ENCODE results near the gene RPS16. TPM values are rescaled to one million over a fixed set of nuclear protein-coding genes. Genes with fewer than 3 reads are reported as not detected.

RPS16 gene
- total and polyA plus RNA-seq, 2 of the 8 experiments (the other 6 are each of a cell fraction or from before 2014, with no cell fraction given) = 2,433 to 7,810 TPM

- DNase-seq (ENCODE audit: low read depth in 1 of 2, low spot score in 2 of 2) (no peak), FAIRE-seq (no peak)
- Histone ChIP-seq H3K27ac (ENCODE audit: low read depth, low read length) (peak overlapping the region; percentile 93), H3K79me2 (ENCODE audit: control insufficient read depth in 1 of 2, insufficient read depth in 2 of 2, low read length in 2 of 2) (peaks cover 6 to 24% of the 10 kb centered on the region in 2 experiments; a peak in 3 of 4 replicates), H4K91ac (replicated peaks; ENCODE audit: insufficient read length, low read length) (no peak overlapping the region), H2BK15ac (ENCODE audit: low read length) (no peak overlapping the region), H3K56ac (replicated peaks; ENCODE audit: insufficient read length, low read depth, low read length) (no peak overlapping the region), H3K4ac (replicated peaks; ENCODE audit: insufficient read length, low read depth, low read length) (no peak overlapping the region), H2AFZ (ENCODE audit: low read length) (no peak overlapping the region), H2BK12ac (ENCODE audit: low read depth, low read length) (peak overlapping the region; percentile 1; the same call in 1 of the 2 replicates), H3K27me3 (replicated peaks in 1 of 4; ENCODE audit: control insufficient read depth in 3 of 4, extremely low read depth in 1 of 4, insufficient read depth in 3 of 4, low read length in 3 of 4) (no peaks in the 10 kb centered on the region), H3K4me3 (ENCODE audit: extremely low read depth in 1 of 4, insufficient read depth in 2 of 4, low read depth in 3 of 4, low read length in 4 of 4) (peak overlapping the region; percentile 89 to 98 (median 95)), H3K23ac (ENCODE audit: insufficient read length) (no peak overlapping the region), H2BK20ac (ENCODE audit: low read length) (no peak overlapping the region), H3K9ac (replicated peaks in 1 of 4; ENCODE audit: extremely low read depth in 1 of 4, low read depth in 3 of 4, low read length in 3 of 4) (peak overlapping the region; percentile 95 to 99 (median 96)), H2BK5ac (ENCODE audit: low read depth, low read length) (peak overlapping the region; percentile 79; the same call in 1 of the 2 replicates), H4K5ac (ENCODE audit: insufficient read length, low read depth, low read length) (no peak overlapping the region), H3K4me2 (ENCODE audit: insufficient read depth in 1 of 2, low read depth in 2 of 2, low read length in 2 of 2) (peak overlapping the region; percentile 88 to 95), H3K9me3 (ENCODE audit: insufficient read depth in 2 of 2, low read depth in 1 of 2, low read length in 1 of 2) (no peaks in the 10 kb centered on the region), H3K36me3 (ENCODE audit: control insufficient read depth in 2 of 4, insufficient read depth in 4 of 4, low read length in 3 of 4) (peaks cover 7 to 41% (median 20%) of the 10 kb centered on the region in 4 experiments), H2BK120ac (replicated peaks; ENCODE audit: low read depth, low read length) (no peak overlapping the region), H3K23me2 (ENCODE audit: low read depth, low read length) (peaks cover 5% of the 10 kb centered on the region), H3K18ac (ENCODE audit: extremely low read depth, low read length) (peak overlapping the region; percentile 85; the same call in 1 of the 2 replicates), H3K79me1 (ENCODE audit: low read depth, low read length) (peaks cover 4% of the 10 kb centered on the region), H3K4me1 (replicated peaks in 1 of 4; ENCODE audit: control insufficient read depth in 3 of 4, insufficient read depth in 4 of 4, low read length in 3 of 4) (peaks cover 0 to 10% (median 4%) of the 10 kb centered on the region in 4 experiments; a peak in 5 of 7 replicates), H2AK5ac (ENCODE audit: low read depth, low read length) (no peak overlapping the region), H4K8ac (ENCODE audit: extremely low read depth, insufficient read depth, low read length) (peak overlapping the region; percentile 98; the same call in 1 of the 2 replicates), H4K20me1 (replicated peaks in 1 of 2; ENCODE audit: control insufficient read depth in 1 of 2, insufficient read depth in 2 of 2, low read length in 2 of 2) (peaks cover 2 to 6% of the 10 kb centered on the region in 2 experiments), H3K14ac (ENCODE audit: insufficient read length) (no peak overlapping the region)
- TF ChIP-seq NRF1 (IDR thresholded peaks at IDR 0.05; ENCODE audit: low read depth, low read length) (no peak), POU5F1 (IDR thresholded peaks at IDR 0.05; ENCODE audit: low read depth, low read length) (no peak), SAP30 (IDR thresholded peaks at IDR 0.05; ENCODE audit: insufficient read depth, insufficient replicate concordance, low read length) (peak; percentile 13)
- 3% methylated on average over 12 of the region's 12 CpGs; no CpG with 5 or more reads in 1 of the 2 experiments for WGBS, 2 experiments (ENCODE audit: extremely low coverage in 1 of 2, insufficient coverage in 1 of 2, insufficient read length in 1 of 2, insufficient replicate concordance in 2 of 2, low coverage in 1 of 2, low lambda C conversion rate in 2 of 2, missing lambda C conversion rate in 1 of 2)
- CTCF ChIA-PET (ENCODE audit: partially characterized antibody) = interaction anchor here (1.3 to 1.8 kb wide), 3 partner anchors 9 to 52 kb away, joined by 4 to 5 read pairs (median 4); partner anchors contain the start of genes EID2B and SELENOV
- POLR2A ChIA-PET (ENCODE audit: partially characterized antibody) = interaction anchor here (1.0 to 8.3 kb wide), 10 partner anchors 12 to 93 kb away, joined by 3 to 96 read pairs (median 6); partner anchors contain the start of genes DLL3, RPS16, SELENOV and SUPT5H
Measured at GRCh38 chr19:39481229-39481545, 45.4 kb upstream of the RPS16 start.

Measured in H1 (cell line).